GM18951 (cell line): ENCODE results near the gene RIOK3.
"Not testable (repeated sequence)": the region's sequence is repeated elsewhere in the genome, so short reads cannot be mapped to it uniquely, and the experiment has no call there.

Source experiments
- POLR2A ChIP-seq: IDR thresholded peaks from 4 replicates; pipeline ENCODE4 v1.6.1; 2011; ENCODE audit warnings: mild to moderate bottlenecking; ENCODE audit not compliant: insufficient read length, insufficient read depth; ENCODE audit errors: extremely low read depth
- in situ Hi-C: fragments of 300-500 bp; cut with MboI; formaldehyde crosslinking; loops from one replicate; pipeline ENCODE4 v1.12.0; 2022; ENCODE audit warnings: low sequenced_read_pairs, mixed read lengths, inconsistent platforms; ENCODE audit not compliant: unreplicated experiment

Gene RIOK3

GRCh38 chr18:23460285-23461273 is 7.5 kb downstream of the RIOK3 start:
- in situ Hi-C loops = no loop called here
- TF ChIP-seq POLR2A = no peak

- in situ Hi-C loops = no loop called here
- no peak for TF ChIP-seq POLR2A
Measured at GRCh38 chr18:23462876-23463275, 9.8 kb downstream of the RIOK3 start.

- in situ Hi-C loops = no loop called here
Measured at GRCh38 chr18:23468753-23469459, 15.8 kb downstream of the RIOK3 start.

GRCh38 chr18:23470620-23471387 is 17.7 kb downstream of the RIOK3 start:
- in situ Hi-C loops = no loop called here
- TF ChIP-seq POLR2A = no peak

More at GRCh38 chr18:23468753-23469459, 15.8 kb downstream of the RIOK3 start:
- no peak for TF ChIP-seq POLR2A

- in situ Hi-C loops = no loop called here
Measured at GRCh38 chr18:23471486-23471885, 18.4 kb downstream of the RIOK3 start.

GRCh38 chr18:23479829-23480505 is 26.9 kb downstream of the RIOK3 start:
- in situ Hi-C loops = no loop called here
- no peak for TF ChIP-seq POLR2A

More at GRCh38 chr18:23471486-23471885, 18.4 kb downstream of the RIOK3 start:
- no peak for TF ChIP-seq POLR2A

- in situ Hi-C loops = no loop called here
- no peak for TF ChIP-seq POLR2A
Measured at GRCh38 chr18:23484561-23485182, 31.6 kb downstream of the RIOK3 start.

GRCh38 chr18:23485386-23485785 is 32.3 kb downstream of the RIOK3 start:
- in situ Hi-C loops = no loop called here
- TF ChIP-seq POLR2A = no peak

- in situ Hi-C loops = no loop called here
Measured at GRCh38 chr18:23487738-23488570, 34.9 kb downstream of the RIOK3 start.

GRCh38 chr18:23489586-23489985 is 36.5 kb downstream of the RIOK3 start:
- in situ Hi-C loops = not testable (repeated sequence)

More at GRCh38 chr18:23487738-23488570, 34.9 kb downstream of the RIOK3 start:
- no peak for TF ChIP-seq POLR2A

GRCh38 chr18:23493654-23494053 is 40.6 kb downstream of the RIOK3 start:
- in situ Hi-C loops = no loop called here
- TF ChIP-seq POLR2A = no peak
